Karpas-422 (cell line): ENCODE measurements around the gene CPT1B. TPM values are rescaled to one million over a fixed set of nuclear protein-coding genes. Genes with fewer than 3 reads are reported as not detected.
A peak's percentile ranks its signal among the peaks of the same experiment; 100 is the strongest.

ENCODE experiments used
- DNase-seq: peaks from one replicate; pipeline ENCODE4 v3.0.0-alpha.2; 2015
- H2AFZ ChIP-seq: fragments of 200-600 bp; sonication (generic); 2 replicates; pipeline ENCODE4 v1.6.1; 2014; ENCODE audit warnings: antibody characterized with exemption, low read length, mixed read lengths
- H3K27ac ChIP-seq: fragments of 200-600 bp; sonication (generic); 2 replicates; pipeline ENCODE4 v1.5.1; 2014; ENCODE audit warnings: mild to moderate bottlenecking, low read length, moderate library complexity
- H3K27me3 ChIP-seq: fragments of 200-600 bp; sonication (generic); 2 replicates; pipeline ENCODE4 v1.6.1; 2014; ENCODE audit warnings: low read length, mixed read lengths
- H3K36me3 ChIP-seq: fragments of 200-600 bp; sonication (generic); 2 replicates; pipeline ENCODE4 v1.6.1; 2014; ENCODE audit warnings: low read length, mixed read lengths; ENCODE audit not compliant: insufficient read depth
- H3K4me1 ChIP-seq: fragments of 200-600 bp; sonication (generic); 2 replicates; pipeline ENCODE4 v1.6.1; 2014; ENCODE audit warnings: mild to moderate bottlenecking, low read length, mixed read lengths
- H3K4me2 ChIP-seq: fragments of 200-600 bp; sonication (generic); 2 replicates; pipeline ENCODE4 v1.6.1; 2014; ENCODE audit warnings: low read length, low read depth, mild to moderate bottlenecking; ENCODE audit not compliant: poor library complexity, severe bottlenecking
- H3K4me3 ChIP-seq: fragments of 200-600 bp; sonication (generic); 2 replicates; pipeline ENCODE4 v1.5.1; 2014; ENCODE audit warnings: mild to moderate bottlenecking, antibody characterized with exemption, low read length, mixed read lengths
- H3K79me2 ChIP-seq: fragments of 200-600 bp; sonication (generic); 2 replicates; pipeline ENCODE4 v1.6.1; 2014; ENCODE audit warnings: mild to moderate bottlenecking, low read length, mixed read lengths
- H3K9ac ChIP-seq: fragments of 200-600 bp; sonication (generic); 2 replicates; pipeline ENCODE4 v1.6.0; 2014; ENCODE audit warnings: low read length
- H3K9me2 ChIP-seq: fragments of 200-600 bp; sonication (generic), shearing (Covaris generic); replicated peaks from 2 replicates; pipeline ENCODE4 v1.6.0; 2014; ENCODE audit warnings: mild to moderate bottlenecking, low read length, moderate library complexity; ENCODE audit not compliant: insufficient read depth
- H3K9me3 ChIP-seq: fragments of 300-700, 200-600 bp; sonication (generic); 2 replicates; pipeline ENCODE4 v1.6.1; 2014; ENCODE audit warnings: low read length, mixed read lengths
- H4K20me1 ChIP-seq: fragments of 200-600 bp; sonication (generic); 2 replicates; pipeline ENCODE4 v1.6.1; 2014; ENCODE audit warnings: mild to moderate bottlenecking, antibody characterized with exemption, low read length, low read depth; ENCODE audit not compliant: insufficient read depth
- total RNA-seq: library from RNA; depleted of rRNA; stranded (reverse); fragments of >200 nt; shearing (Covaris generic); gene quantifications from 2 replicates; pipeline ENCODE4 v1.2.3, GENCODE V29; 2014; ENCODE audit warnings: low replicate concordance

CPT1B gene
- total RNA-seq, 1 experiment from 2014 or later: 50.3 TPM

DNA sequence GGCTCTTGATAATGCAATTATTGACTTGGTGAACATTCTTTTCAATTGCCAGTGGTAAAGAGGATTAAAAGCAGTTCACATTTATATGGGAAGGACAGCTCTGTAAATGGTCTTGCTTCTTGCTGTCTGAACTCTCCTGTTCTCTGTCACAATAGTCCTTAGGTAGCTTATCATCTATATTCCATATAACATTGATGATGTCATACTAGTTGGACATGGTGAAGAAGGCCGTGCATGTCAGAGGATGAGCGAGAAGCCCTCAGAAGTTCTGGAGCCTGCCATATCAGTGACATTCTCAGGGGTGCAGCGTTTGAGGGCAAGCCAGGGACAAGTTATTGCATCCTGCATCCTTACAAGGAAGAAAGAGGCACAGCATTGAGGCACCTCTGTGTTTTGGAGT, 7.0 kb upstream of the CPT1B start:
- peaks cover 2% of the 10 kb centered on the region; the same call in 1 of the 2 replicates for H3K36me3 ChIP-seq
- H3K4me1 ChIP-seq: peaks cover 18% of the 10 kb centered on the region
- no peak overlapping the region for H2AFZ ChIP-seq
- no peaks in the 10 kb centered on the region for H3K27me3 ChIP-seq
- no peak overlapping the region for H3K4me3 ChIP-seq
- H3K9me2 ChIP-seq: no peaks in the 10 kb centered on the region
- H3K4me2 ChIP-seq: no peak overlapping the region
- no peak overlapping the region for H3K27ac ChIP-seq
- DNase-seq: no peak
- no peaks in the 10 kb centered on the region for H4K20me1 ChIP-seq
- H3K9me3 ChIP-seq: no peaks in the 10 kb centered on the region
- H3K79me2 ChIP-seq: peaks cover 32% of the 10 kb centered on the region
- no peak overlapping the region for H3K9ac ChIP-seq

DNA sequence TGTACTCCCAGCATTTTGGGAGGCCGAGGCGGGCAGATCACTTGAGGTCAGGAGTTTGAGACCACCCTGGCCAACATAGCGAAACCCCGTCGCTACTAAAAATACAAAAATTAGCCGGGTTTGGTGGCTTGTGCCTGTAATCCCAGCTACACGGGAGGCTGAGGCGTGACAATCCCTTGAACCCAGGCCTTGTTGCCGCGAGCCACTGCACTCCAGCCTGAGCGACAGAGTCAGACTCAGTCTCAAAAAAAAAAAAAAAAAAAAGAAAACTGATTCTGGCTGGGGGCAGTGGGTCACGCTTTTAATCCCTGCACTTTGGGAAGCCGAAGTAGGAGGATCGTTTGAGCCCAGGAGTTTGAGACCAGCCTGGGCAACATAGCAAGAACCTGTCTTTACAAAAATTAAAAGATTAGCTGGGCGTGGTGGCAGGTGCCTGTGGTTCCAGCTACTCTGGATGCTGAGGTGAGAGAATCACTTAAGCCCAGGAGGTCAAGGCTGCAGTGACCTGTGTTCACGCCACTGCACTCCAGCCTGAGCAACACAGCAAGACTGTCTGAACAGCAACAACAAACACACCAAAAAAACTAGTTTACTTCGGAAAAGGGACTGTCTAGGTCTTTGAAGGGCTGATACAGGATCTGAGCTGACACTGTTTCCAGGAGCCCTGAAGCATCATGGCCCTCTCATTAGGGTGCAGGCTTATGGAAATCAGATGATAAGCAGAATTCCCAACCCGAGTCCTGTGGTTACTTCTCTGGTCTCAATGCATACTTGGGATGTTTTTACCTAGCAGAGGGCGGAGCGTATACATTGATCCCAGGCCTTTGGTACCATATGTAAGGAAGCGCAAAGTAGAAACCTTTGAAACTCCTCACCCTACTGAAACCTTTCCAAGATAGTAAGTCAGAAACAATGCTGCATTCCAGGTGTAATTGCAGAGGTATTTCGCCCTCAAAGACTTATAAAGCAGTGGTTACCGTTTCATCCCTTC, 6.2 kb upstream of the CPT1B start:
- peak overlapping the region; percentile 77 for H3K9ac ChIP-seq
- peak overlapping the region; percentile 72 for H3K4me3 ChIP-seq
- H4K20me1 ChIP-seq: no peaks in the 10 kb centered on the region
- DNase-seq: no peak
- H3K27ac ChIP-seq: peak overlapping the region; percentile 57; the same call in 1 of the 2 replicates
- H2AFZ ChIP-seq: no peak overlapping the region
- H3K9me3 ChIP-seq: no peaks in the 10 kb centered on the region
- H3K9me2 ChIP-seq: no peaks in the 10 kb centered on the region
- peaks cover 10% of the 10 kb centered on the region; the same call in 1 of the 2 replicates for H3K36me3 ChIP-seq
- peaks cover 18% of the 10 kb centered on the region for H3K4me1 ChIP-seq
- H3K79me2 ChIP-seq: peaks cover 32% of the 10 kb centered on the region
- no peaks in the 10 kb centered on the region for H3K27me3 ChIP-seq
- peak overlapping the region; percentile 95 for H3K4me2 ChIP-seq

DNA sequence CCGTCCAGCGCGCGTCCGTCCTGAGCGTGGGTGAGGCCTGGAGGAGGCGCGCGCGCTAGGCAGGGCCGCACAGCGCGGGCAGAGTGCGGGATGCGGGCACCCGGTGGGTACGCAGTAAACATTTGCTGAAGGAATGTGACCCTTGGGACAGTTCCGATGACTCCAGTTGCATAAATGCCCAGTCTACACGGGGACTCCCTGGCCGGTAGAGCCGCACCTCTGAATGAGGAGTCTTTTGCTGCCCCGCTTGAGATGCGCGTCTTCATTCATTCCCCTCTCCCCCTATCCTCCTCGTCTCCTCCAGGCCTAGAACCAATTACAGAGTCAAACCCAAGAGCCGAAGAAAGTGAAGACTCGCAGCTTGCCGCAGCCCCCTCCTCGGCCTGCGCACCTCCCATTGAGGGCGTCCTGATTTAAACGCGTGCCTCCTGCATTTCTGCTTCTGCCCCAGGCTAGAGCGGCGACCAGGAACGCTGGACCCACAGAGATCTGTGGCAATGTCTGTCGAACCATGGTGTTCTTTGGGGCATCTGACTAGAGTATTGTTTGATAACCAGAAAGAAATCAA, 5.2 kb upstream of the CPT1B start:
- no peak for DNase-seq
- Histone ChIP-seq H3K36me3 (peaks cover 10% of the 10 kb centered on the region; the same call in 1 of the 2 replicates), H3K4me1 (peaks cover 18% of the 10 kb centered on the region), H3K9me2 (no peaks in the 10 kb centered on the region), H3K27me3 (no peaks in the 10 kb centered on the region), H3K79me2 (peaks cover 32% of the 10 kb centered on the region), H3K9ac (peak overlapping the region; percentile 77), H3K4me3 (peak overlapping the region; percentile 72), H2AFZ (no peak overlapping the region), H3K4me2 (peak overlapping the region; percentile 95), H3K9me3 (no peaks in the 10 kb centered on the region), H3K27ac (peak overlapping the region; percentile 57; the same call in 1 of the 2 replicates), H4K20me1 (no peaks in the 10 kb centered on the region)

DNA sequence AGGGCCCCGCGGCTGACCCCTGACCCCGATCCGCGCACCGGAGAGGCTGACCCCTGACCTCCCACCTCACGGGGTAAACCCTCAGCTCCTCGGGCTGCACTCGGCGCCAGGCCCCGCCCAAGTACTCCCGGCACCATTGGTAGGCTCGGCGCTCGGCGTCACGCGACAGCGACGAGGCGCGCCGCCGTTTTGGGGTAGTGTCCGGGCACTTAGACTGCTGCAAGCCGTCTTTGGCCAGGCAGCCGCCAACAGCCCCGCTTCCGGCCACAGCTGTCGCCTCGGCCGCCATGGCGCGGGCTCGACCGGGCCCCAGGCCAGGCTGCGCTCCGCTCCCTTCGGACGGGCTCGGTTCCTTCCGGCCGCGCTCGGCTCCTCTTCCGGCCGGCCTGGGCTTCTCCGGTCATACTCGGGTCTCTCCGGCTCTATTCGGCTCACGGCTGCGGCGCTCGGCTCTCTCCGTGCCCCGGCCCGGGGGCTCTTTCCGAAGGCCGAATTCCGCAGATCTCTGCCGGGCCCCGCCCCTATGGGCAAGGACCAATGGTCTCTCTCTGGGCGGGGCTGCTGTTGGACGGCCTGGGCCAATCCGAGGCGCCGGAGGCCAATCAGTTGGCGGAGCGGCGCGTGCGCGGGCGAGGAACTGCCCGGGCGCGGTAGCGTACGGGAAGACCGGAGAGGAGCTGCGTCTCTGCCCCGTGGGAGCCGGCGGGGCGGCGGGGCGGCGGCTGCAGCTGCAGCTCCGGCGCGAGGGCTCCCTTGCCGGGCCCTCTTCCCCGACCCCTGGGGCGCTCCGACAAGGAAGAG, 4.5 kb upstream of the CPT1B start, which contains the start of gene CHKB:
CHKB (minus strand) TSS at position 357 of the 801 bp plus-strand sequence; CDS start at position 289, 68 bp downstream.
- H3K27me3 ChIP-seq: no peaks in the 10 kb centered on the region
- peak within 1 kb of the TSS; percentile 79 for H3K27ac ChIP-seq
- no peaks in the 10 kb centered on the region for H3K9me2 ChIP-seq
- peaks cover 18% of the 10 kb centered on the region for H3K4me1 ChIP-seq
- no peaks in the 10 kb centered on the region for H4K20me1 ChIP-seq
- DNase-seq: peak; percentile 99
- peak within 1 kb of the TSS; percentile 99 for H3K4me3 ChIP-seq
- no peaks in the 10 kb centered on the region for H3K9me3 ChIP-seq
- H3K9ac ChIP-seq: peak within 1 kb of the TSS; percentile 87
- peak within 1 kb of the TSS; percentile 95 for H3K4me2 ChIP-seq
- peaks cover 32% of the 10 kb centered on the region for H3K79me2 ChIP-seq
- peaks cover 10% of the 10 kb centered on the region; the same call in 1 of the 2 replicates for H3K36me3 ChIP-seq
- H2AFZ ChIP-seq: peak within 1 kb of the TSS; percentile 64; the same call in 1 of the 2 replicates

DNA sequence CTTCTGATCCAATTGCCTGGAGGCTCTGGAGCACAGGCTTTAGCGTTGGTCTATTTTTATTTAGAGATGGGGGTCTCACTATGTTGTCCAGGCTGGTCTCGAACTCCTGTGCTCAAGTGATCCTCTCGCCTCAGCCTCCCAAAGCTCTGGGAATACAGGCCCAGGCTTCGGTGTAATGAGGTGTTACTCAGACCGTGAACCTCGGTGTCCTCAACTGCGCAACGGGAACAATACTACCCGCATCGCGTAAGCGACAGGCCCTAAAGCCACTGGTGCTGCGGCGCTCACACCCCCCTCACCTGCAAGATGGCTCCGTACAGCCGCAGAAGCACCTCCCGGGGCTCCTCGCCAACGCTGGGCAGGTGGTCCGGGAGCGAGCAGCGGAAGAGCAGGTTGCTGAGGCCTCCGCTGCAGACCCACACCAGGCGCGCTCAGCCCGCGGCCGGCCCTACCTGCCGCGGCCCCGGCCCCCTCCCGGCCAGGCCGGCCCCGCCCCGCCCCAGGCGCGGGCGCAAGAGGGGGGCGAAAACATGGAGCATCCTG, 3.8 kb upstream of the CPT1B start:
- H3K36me3 ChIP-seq: peaks cover 10% of the 10 kb centered on the region; the same call in 1 of the 2 replicates
- peak overlapping the region; percentile 87 for H3K9ac ChIP-seq
- peaks cover 18% of the 10 kb centered on the region for H3K4me1 ChIP-seq
- H3K27ac ChIP-seq: peak overlapping the region; percentile 79
- peak overlapping the region; percentile 89 for H3K4me2 ChIP-seq
- no peaks in the 10 kb centered on the region for H4K20me1 ChIP-seq
- H3K9me3 ChIP-seq: no peaks in the 10 kb centered on the region
- H2AFZ ChIP-seq: peak overlapping the region; percentile 64; the same call in 1 of the 2 replicates
- peak; percentile 70 for DNase-seq
- peak overlapping the region; percentile 99 for H3K4me3 ChIP-seq
- no peaks in the 10 kb centered on the region for H3K9me2 ChIP-seq
- no peaks in the 10 kb centered on the region for H3K27me3 ChIP-seq
- H3K79me2 ChIP-seq: peaks cover 32% of the 10 kb centered on the region

DNA sequence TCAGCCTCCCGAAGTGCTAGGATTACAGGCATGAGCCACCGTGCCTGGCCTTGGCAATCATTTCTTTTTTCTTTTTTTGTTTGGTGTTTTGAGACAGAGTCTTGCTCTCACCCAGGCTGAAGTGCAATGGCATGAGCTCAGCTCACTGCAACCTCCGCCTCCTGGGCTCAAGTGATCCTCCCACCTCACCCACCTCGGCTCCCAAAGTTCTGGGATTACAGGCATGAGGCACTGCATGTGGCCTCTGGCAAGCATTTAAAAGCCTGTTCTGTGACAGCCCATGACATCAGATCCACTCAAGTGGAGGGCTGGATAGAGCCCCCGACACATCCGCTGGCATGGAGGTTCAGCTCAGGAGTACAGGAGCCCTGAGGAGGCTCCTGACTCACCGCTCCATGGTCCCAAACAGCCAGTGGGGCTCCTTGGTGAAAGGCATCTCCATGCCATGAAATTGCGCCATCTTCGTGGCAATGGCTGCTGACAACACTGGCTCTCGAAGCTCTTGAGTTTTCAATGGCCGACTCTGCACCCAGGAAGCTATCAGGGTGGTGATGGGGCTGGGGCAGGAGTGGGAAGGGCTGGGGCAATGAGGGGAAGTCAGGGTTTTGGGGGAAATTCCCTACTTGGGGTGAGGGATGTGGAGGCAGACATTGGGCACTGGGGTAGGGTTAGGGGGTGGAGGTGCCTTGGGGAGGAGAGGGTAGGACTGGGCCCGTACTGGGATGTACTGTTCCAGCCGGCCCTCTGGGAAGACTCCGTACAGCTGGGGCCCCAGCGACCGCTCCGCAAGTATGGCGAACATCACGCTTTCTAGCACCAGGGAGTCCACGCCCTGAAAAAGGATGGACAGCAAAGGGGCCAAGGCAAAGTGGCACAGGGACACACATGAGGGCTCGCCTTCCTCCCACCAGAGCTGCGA, 3.1 kb upstream of the CPT1B start:
- H3K9ac ChIP-seq: peak overlapping the region; percentile 87
- no peaks in the 10 kb centered on the region for H3K27me3 ChIP-seq
- H3K4me3 ChIP-seq: peak overlapping the region; percentile 99
- no peaks in the 10 kb centered on the region for H3K9me3 ChIP-seq
- peaks cover 32% of the 10 kb centered on the region for H3K79me2 ChIP-seq
- no peaks in the 10 kb centered on the region for H4K20me1 ChIP-seq
- peak overlapping the region; percentile 89 for H3K4me2 ChIP-seq
- peak overlapping the region; percentile 79 for H3K27ac ChIP-seq
- no peak overlapping the region for H2AFZ ChIP-seq
- H3K36me3 ChIP-seq: peaks cover 11% of the 10 kb centered on the region; the same call in 1 of the 2 replicates
- peaks cover 18% of the 10 kb centered on the region for H3K4me1 ChIP-seq
- no peak for DNase-seq
- H3K9me2 ChIP-seq: no peaks in the 10 kb centered on the region

- Histone ChIP-seq H2AFZ (no peak overlapping the region), H3K9ac (no peak overlapping the region), H3K27me3 (no peaks in the 10 kb centered on the region), H3K9me2 (no peaks in the 10 kb centered on the region), H3K79me2 (peaks cover 32% of the 10 kb centered on the region), H3K4me2 (no peak overlapping the region), H3K27ac (no peak overlapping the region), H3K4me1 (peaks cover 18% of the 10 kb centered on the region), H4K20me1 (no peaks in the 10 kb centered on the region), H3K36me3 (peaks cover 16% of the 10 kb centered on the region; the same call in 1 of the 2 replicates), H3K4me3 (no peak overlapping the region), H3K9me3 (no peaks in the 10 kb centered on the region)
- no peak for DNase-seq
These were observed 1.5 kb upstream of the CPT1B start for GRCh38 chr22:50579752-50580151.
